Vagina (tissue), 2 donors: Measurements from ENCODE around the gene FLT4.
A peak's percentile ranks its signal among the peaks of the same experiment; 100 is the strongest.

ENCODE experiments used
- CTCF ChIP-seq, 3 experiments: fragments of 450-650 bp in 2 of 3; fragments of 200-600 bp in 1 of 3; sonication (generic) in 1 of 3; IDR thresholded peaks; one replicate each; pipeline ENCODE4 v1.5.1; 2017 to 2019; ENCODE audit warnings: antibody characterized with exemption in 3 of 3, mild to moderate bottlenecking in 2 of 3, moderate library complexity in 2 of 3
- POLR2AphosphoS5 ChIP-seq, 2 donors: sonication (generic); formaldehyde crosslinking; IDR thresholded peaks; one replicate each; pipeline ENCODE4 v1.9.0; 2017; ENCODE audit warnings: antibody characterized with exemption in 2 of 2, mild to moderate bottlenecking in 2 of 2, low read depth in 1 of 2; ENCODE audit not compliant: insufficient read depth in 1 of 2

DNA sequence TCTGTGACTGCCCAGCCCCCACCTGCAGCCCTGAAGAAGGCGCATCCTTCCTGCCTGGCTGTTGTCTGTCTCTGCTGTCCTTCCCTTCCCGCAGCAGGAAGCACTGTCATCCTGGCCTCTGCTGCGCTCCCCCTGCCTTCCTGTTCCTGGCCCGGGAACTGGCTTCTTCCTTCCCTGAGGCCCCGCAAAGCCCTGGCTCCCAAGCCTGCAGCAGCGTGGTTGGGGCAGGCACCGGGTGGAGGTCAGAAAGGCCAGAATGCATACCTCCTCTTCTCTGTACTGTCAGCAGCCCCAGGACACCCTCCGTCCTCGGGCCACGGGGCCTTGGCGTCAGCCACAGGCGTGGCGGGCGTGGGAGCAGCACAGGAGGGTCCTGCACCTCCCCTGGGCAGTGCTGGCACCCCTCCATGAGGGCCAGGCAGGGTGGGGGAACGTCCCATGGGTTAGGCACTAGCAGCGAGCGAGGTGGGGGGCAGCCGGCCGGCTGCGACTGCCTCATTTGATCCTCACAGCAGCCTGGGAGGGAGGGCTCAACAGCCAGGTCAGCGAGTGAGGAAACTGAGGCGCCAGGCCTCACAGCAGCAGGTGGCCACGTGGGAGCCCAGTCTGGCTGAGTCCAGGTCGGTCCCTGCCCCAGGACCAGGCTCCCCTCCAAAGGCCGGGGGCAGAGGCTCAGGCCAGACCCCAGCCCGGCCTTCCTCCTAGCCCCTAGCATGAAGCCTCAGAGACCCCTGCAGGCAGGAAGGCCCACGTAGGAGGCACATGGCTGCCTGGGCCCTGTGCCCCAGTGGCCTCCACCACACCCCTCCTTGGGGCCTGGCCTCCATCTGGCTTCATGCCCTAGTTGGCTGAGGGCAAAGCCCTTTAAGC is 9.4 kb downstream of the FLT4 start:
- no peak for TF ChIP-seq CTCF (IDR thresholded peaks at IDR 0.05)
- TF ChIP-seq POLR2AphosphoS5 (IDR thresholded peaks at IDR 0.05; ENCODE audit: insufficient read depth in 1 of 2, low read depth in 1 of 2) = peak in 1 of 2 donors; percentile 8
